HL-60/S4 treated with phorbol 12-myristate 13-acetate at 8.2 ng/mL for 4 days and 3 days (cell line): Measurements from ENCODE around the gene SYT1.

ENCODE experiments used
- in situ Hi-C: fragments of 300-500 bp; cut with MboI; formaldehyde crosslinking; loops from 2 replicates; pipeline ENCODE4 v1.15.0; 2022; ENCODE audit warnings: low sequenced_read_pairs

The SYT1 gene

GRCh38 chr12:79331870-79332269, 467.3 kb downstream of the SYT1 start:
- in situ Hi-C loops: no loop called here

- in situ Hi-C loops: no loop called here
These were observed 468.6 kb downstream of the SYT1 start for GRCh38 chr12:79333144-79333543.

- in situ Hi-C loops: no loop called here
These were observed 473.2 kb downstream of the SYT1 start for GRCh38 chr12:79337662-79338290.

- in situ Hi-C loops: no loop called here
These were observed 480.6 kb downstream of the SYT1 start for GRCh38 chr12:79344855-79345847.

GRCh38 chr12:79347866-79348265, 483.3 kb downstream of the SYT1 start:
- in situ Hi-C loops: no loop called here

- in situ Hi-C loops: no loop called here
These were observed 486.7 kb downstream of the SYT1 start for GRCh38 chr12:79351251-79351650.

- in situ Hi-C loops: no loop called here
These were observed 491.6 kb downstream of the SYT1 start for GRCh38 chr12:79356216-79356615.

GRCh38 chr12:79357048-79357447, 492.5 kb downstream of the SYT1 start:
- in situ Hi-C loops: no loop called here

GRCh38 chr12:79358716-79359300, 494.2 kb downstream of the SYT1 start:
- in situ Hi-C loops: no loop called here

GRCh38 chr12:79360286-79360685, 495.7 kb downstream of the SYT1 start:
- in situ Hi-C loops: no loop called here

GRCh38 chr12:79360936-79361335, 496.4 kb downstream of the SYT1 start:
- in situ Hi-C loops: no loop called here

GRCh38 chr12:79364197-79364596, 499.6 kb downstream of the SYT1 start:
- in situ Hi-C loops: no loop called here

GRCh38 chr12:79366374-79366773, 501.8 kb downstream of the SYT1 start:
- in situ Hi-C loops: no loop called here

GRCh38 chr12:79367032-79367589, 502.5 kb downstream of the SYT1 start:
- in situ Hi-C loops: no loop called here

GRCh38 chr12:79370021-79370420, 505.4 kb downstream of the SYT1 start:
- in situ Hi-C loops: no loop called here

GRCh38 chr12:79371226-79371625, 506.7 kb downstream of the SYT1 start:
- in situ Hi-C loops: no loop called here

GRCh38 chr12:79373896-79374499, 509.4 kb downstream of the SYT1 start:
- in situ Hi-C loops: no loop called here

GRCh38 chr12:79374545-79374944, 510.0 kb downstream of the SYT1 start:
- in situ Hi-C loops: no loop called here

GRCh38 chr12:79375050-79375449, 510.5 kb downstream of the SYT1 start:
- in situ Hi-C loops: no loop called here

GRCh38 chr12:79378496-79378895, 513.9 kb downstream of the SYT1 start:
- in situ Hi-C loops: no loop called here

- in situ Hi-C loops: no loop called here
These were observed 515.8 kb downstream of the SYT1 start for GRCh38 chr12:79380402-79380801.
